GM23248 (cell line): ENCODE results near the gene ACOT9.

ENCODE experiments used
- EZH2 ChIP-seq: fragments of 200-600 bp; sonication (generic); IDR thresholded peaks from 2 replicates; pipeline ENCODE4 v1.6.1; 2018; ENCODE audit warnings: antibody characterized with exemption, mild to moderate bottlenecking; ENCODE audit not compliant: insufficient read depth, poor library complexity, severe bottlenecking
- EZH2phosphoT487 ChIP-seq: fragments of 200-600 bp; sonication (generic); IDR thresholded peaks from 2 replicates; pipeline ENCODE4 v1.6.1; 2018; ENCODE audit warnings: antibody characterized with exemption, moderate library complexity, mild to moderate bottlenecking, low read depth; ENCODE audit not compliant: insufficient read depth

DNA sequence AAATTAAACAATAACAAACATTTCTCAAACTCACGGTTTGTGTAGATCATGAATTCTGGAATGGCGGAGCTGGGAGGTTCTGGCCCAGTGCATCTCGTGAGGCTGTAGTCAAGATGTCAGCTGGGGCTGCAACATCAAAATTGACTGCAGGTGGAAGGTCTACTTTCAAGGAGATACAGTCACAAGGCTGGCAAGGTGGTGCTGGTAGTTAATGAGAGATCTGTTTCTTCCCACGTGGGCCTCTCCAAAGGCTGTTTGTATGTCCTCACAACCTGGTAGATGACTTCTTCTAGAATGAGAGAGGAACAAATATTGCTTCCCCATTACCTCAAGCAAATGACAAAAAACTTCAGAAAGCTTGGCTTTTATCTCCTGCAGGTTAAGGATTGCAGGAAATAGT lies 83.7 kb downstream of the ACOT9 start:
- TF ChIP-seq EZH2 (no peak), EZH2phosphoT487 (no peak)
